Skeletal muscle tissue (tissue), 4 donors: ENCODE measurements around the gene DCTN4. TPM values are rescaled to one million over a fixed set of nuclear protein-coding genes. Genes with fewer than 3 reads are reported as not detected.
A peak's percentile ranks its signal among the peaks of the same experiment; 100 is the strongest.

Experiments
- H3K27ac ChIP-seq: one replicate; pipeline ENCODE4 v1.7.0; 2013; ENCODE audit warnings: mild to moderate bottlenecking, low read depth, low read length, inconsistent platforms
- H3K27me3 ChIP-seq, 3 donors: one replicate each; pipeline ENCODE4 v1.7.0; 2013; ENCODE audit warnings: low read length in 3 of 3; ENCODE audit not compliant: control insufficient read depth in 3 of 3, insufficient read depth in 3 of 3
- H3K36me3 ChIP-seq, 3 donors: one replicate each; pipeline ENCODE4 v1.7.0; 2013; ENCODE audit warnings: low read length in 3 of 3; ENCODE audit not compliant: control insufficient read depth in 3 of 3, insufficient read depth in 3 of 3
- H3K4me1 ChIP-seq, 3 donors: one replicate each; pipeline ENCODE4 v1.7.0; 2013; ENCODE audit warnings: low read length in 3 of 3, mild to moderate bottlenecking in 3 of 3; ENCODE audit not compliant: control insufficient read depth in 3 of 3, insufficient read depth in 3 of 3
- H3K4me3 ChIP-seq, 3 donors: one replicate each; pipeline ENCODE4 v1.7.0; 2013; ENCODE audit warnings: low read length in 3 of 3
- H3K9ac ChIP-seq, 3 donors: one replicate each; pipeline ENCODE4 v1.7.0; 2013; ENCODE audit warnings: low read length in 3 of 3, mild to moderate bottlenecking in 3 of 3, moderate library complexity in 2 of 3, low read depth in 1 of 3
- H3K9me3 ChIP-seq, 3 donors: one replicate each; pipeline ENCODE4 v1.7.0; 2013; ENCODE audit warnings: low read length in 3 of 3; ENCODE audit not compliant: control insufficient read depth in 3 of 3
- total RNA-seq: library from RNA; depleted of rRNA; stranded (reverse); fragments of >200 nt; gene quantifications from one replicate; pipeline ENCODE4 v1.2.3, GENCODE V29; 2014
- donor health status: Osteomylitis.

The DCTN4 gene
- total RNA-seq, 1 donor from 2014 or later = 45.9 TPM

GRCh38 chr5:150674341-150674821, 84.4 kb downstream of the DCTN4 start:
- peaks cover 10 to 33% (median 25%) of the 10 kb centered on the region in 3 donors for H3K36me3 ChIP-seq
- peak overlapping the region; percentile 89 for H3K27ac ChIP-seq
- peaks cover 52 to 63% (median 56%) of the 10 kb centered on the region in 3 donors for H3K4me1 ChIP-seq
- peak overlapping the region; percentile 2 to 35 (median 23) for H3K4me3 ChIP-seq
- no peaks in the 10 kb centered on the region for H3K27me3 ChIP-seq
- H3K9me3 ChIP-seq = no peaks in the 10 kb centered on the region
- H3K9ac ChIP-seq = peak overlapping the region; percentile 42 to 79 (median 68)

GRCh38 chr5:150672884-150673275, 85.9 kb downstream of the DCTN4 start:
- Histone ChIP-seq H3K9ac (peak overlapping the region; percentile 34 to 81 (median 61)), H3K36me3 (peaks cover 10 to 28% (median 21%) of the 10 kb centered on the region in 3 donors), H3K9me3 (no peaks in the 10 kb centered on the region), H3K27me3 (no peaks in the 10 kb centered on the region), H3K4me1 (peaks cover 63 to 73% (median 63%) of the 10 kb centered on the region in 3 donors), H3K4me3 (peak overlapping the region in 2 of 3 donors; percentile 47 to 65), H3K27ac (peak overlapping the region; percentile 89)

- H3K4me3 ChIP-seq = peak overlapping the region; percentile 59 to 65 (median 65)
- H3K36me3 ChIP-seq = peaks cover 13 to 27% (median 19%) of the 10 kb centered on the region in 3 donors
- peak overlapping the region; percentile 89 for H3K27ac ChIP-seq
- H3K9ac ChIP-seq = peak overlapping the region; percentile 52 to 81 (median 70)
- no peaks in the 10 kb centered on the region for H3K9me3 ChIP-seq
- no peaks in the 10 kb centered on the region for H3K27me3 ChIP-seq
- peaks cover 64 to 78% (median 67%) of the 10 kb centered on the region in 3 donors for H3K4me1 ChIP-seq
Observed at GRCh38 chr5:150672237-150672883, 86.5 kb downstream of the DCTN4 start.

DNA sequence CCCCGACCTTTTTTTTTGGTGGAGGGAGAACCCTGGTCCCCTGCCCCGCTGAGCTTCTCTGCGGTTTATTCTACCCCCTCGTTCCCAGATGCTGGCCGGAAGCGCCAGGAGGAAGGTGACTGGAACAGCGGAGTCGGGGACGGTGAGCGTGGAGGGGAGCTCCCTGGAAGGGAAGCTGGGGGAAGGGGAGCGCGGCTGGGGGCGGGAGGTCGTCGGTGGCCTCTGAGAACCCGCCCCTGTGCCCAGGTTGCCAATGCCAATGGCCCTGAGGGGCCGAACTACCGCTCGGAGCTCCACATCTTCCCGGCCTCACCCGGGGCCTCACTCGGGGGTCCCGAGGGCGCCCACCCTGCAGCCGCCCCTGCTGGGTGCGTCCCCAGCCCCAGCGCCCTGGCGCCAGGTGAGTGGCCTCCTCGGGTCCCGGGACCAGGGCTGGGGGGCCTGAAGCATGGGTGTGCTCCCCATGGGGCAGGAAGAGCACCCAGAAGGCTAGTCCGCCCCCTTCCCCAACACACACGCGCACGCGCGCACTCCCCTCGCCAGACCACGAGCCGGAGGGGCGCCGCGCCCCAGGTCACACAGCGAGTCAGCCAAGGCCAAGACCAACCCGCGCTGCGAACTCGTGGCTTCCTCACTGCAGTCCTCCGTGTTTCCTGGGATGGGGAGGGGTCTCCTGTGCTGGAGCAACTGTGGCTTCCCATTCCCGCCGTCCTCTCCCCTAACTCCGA, 87.1 kb downstream of the DCTN4 start:
- Histone ChIP-seq H3K4me1 (peaks cover 68 to 83% (median 71%) of the 10 kb centered on the region in 3 donors), H3K27ac (peak overlapping the region; percentile 89), H3K9ac (peak overlapping the region; percentile 52 to 81 (median 70))

GRCh38 chr5:150670948-150671310, 87.9 kb downstream of the DCTN4 start:
- H3K9ac ChIP-seq = peak overlapping the region in 2 of 3 donors; percentile 2 to 81
- H3K27me3 ChIP-seq = no peaks in the 10 kb centered on the region
- no peak overlapping the region for H3K4me3 ChIP-seq
- no peaks in the 10 kb centered on the region for H3K9me3 ChIP-seq
- peaks cover 13 to 19% (median 13%) of the 10 kb centered on the region in 3 donors for H3K36me3 ChIP-seq
- peaks cover 68 to 83% (median 71%) of the 10 kb centered on the region in 3 donors for H3K4me1 ChIP-seq
- peak overlapping the region; percentile 89 for H3K27ac ChIP-seq

More for the DNA sequence above, 87.1 kb downstream of the DCTN4 start:
- Histone ChIP-seq H3K9me3 (no peaks in the 10 kb centered on the region), H3K36me3 (peaks cover 15 to 24% (median 16%) of the 10 kb centered on the region in 3 donors), H3K4me3 (peak overlapping the region; percentile 48 to 65 (median 65)), H3K27me3 (no peaks in the 10 kb centered on the region)

DNA sequence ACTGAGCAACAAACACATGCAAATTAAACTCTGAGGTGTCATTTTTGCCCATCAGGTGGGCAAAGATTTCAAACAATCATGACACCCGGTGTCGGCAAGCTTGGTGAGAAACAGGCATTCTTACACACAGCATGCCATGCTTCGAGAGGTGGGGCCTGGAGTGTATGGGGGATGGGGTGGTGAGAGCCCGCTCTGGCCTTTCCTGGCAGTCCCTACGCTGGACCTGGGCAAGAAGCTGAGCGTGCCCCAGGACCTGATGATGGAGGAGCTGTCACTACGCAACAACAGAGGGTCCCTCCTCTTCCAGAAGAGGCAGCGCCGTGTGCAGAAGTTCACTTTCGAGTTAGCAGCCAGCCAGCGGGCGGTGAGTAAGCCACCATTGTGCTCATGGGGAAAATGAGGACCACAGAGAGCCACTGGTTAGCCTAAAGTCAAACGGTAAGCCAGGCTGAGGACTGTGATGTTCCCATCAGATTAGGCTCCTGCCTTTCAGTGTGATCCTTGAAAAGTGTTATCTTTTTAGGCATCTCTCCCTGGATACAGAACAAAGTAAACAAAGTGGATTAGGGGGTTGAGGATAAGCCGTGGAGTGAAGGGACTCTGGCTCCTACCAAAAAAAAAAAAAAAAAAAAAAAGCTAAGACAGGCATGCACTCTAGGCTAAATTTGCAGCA, 88.4 kb downstream of the DCTN4 start:
- Histone ChIP-seq H3K27me3 (no peaks in the 10 kb centered on the region), H3K4me1 (peaks cover 66 to 83% (median 68%) of the 10 kb centered on the region in 3 donors), H3K4me3 (no peak overlapping the region), H3K36me3 (peaks cover 8 to 14% (median 9%) of the 10 kb centered on the region in 3 donors), H3K9ac (peak overlapping the region in 2 of 3 donors; percentile 2 to 64), H3K27ac (peak overlapping the region; percentile 89), H3K9me3 (no peaks in the 10 kb centered on the region)

DNA sequence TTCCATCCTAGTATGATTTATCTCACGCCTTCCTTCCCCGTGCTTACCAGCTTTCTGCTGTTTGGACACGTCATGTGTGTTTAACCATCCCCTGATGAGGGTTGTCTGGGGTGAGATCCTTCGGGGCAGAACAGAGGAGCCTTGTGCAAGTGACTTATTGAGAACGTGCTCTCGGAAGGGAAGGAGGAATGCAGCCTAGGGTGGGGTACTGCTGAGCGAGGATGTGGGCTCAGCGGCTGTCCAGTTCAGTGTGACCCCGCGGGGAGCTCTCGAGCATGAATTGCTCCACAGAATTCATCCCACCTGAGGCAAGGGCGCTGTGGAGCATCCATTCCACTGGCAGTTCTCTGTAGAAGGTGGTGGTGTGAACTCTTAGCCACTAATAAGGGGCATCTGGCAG, 93.8 kb downstream of the DCTN4 start:
- no peak overlapping the region for H3K27ac ChIP-seq
- H3K36me3 ChIP-seq = peaks cover 4 to 7% (median 5%) of the 10 kb centered on the region in 3 donors
- H3K9ac ChIP-seq = peak overlapping the region in 1 of 3 donors; percentile 55
- H3K4me3 ChIP-seq = peak overlapping the region; percentile 16 to 60 (median 17)
- H3K9me3 ChIP-seq = no peaks in the 10 kb centered on the region
- H3K4me1 ChIP-seq = peaks cover 40 to 71% (median 54%) of the 10 kb centered on the region in 3 donors
- no peaks in the 10 kb centered on the region for H3K27me3 ChIP-seq

- Histone ChIP-seq H3K4me1 (peaks cover 48 to 77% (median 61%) of the 10 kb centered on the region in 3 donors), H3K27ac (peak overlapping the region; percentile 8), H3K36me3 (peaks cover 4 to 7% (median 5%) of the 10 kb centered on the region in 3 donors), H3K9me3 (no peaks in the 10 kb centered on the region), H3K9ac (peak overlapping the region in 2 of 3 donors; percentile 26 to 100), H3K27me3 (no peaks in the 10 kb centered on the region), H3K4me3 (peak overlapping the region in 2 of 3 donors; percentile 34 to 53)
Observed at GRCh38 chr5:150663936-150664335, 94.9 kb downstream of the DCTN4 start.

GRCh38 chr5:150662731-150663516, 95.9 kb downstream of the DCTN4 start:
- no peaks in the 10 kb centered on the region for H3K9me3 ChIP-seq
- peak overlapping the region; percentile 87 to 100 (median 88) for H3K9ac ChIP-seq
- peak overlapping the region; percentile 97 for H3K27ac ChIP-seq
- peaks cover 4 to 7% (median 5%) of the 10 kb centered on the region in 3 donors for H3K36me3 ChIP-seq
- H3K4me1 ChIP-seq = peaks cover 51 to 77% (median 61%) of the 10 kb centered on the region in 3 donors
- no peaks in the 10 kb centered on the region for H3K27me3 ChIP-seq
- peak overlapping the region; percentile 76 to 88 (median 83) for H3K4me3 ChIP-seq
